Caco-2 (cell line): ENCODE results near the gene NEURL4. TPM values are rescaled to one million over a fixed set of nuclear protein-coding genes. Genes with fewer than 3 reads are reported as not detected.

ENCODE experiments used
- BruUV-seq: library from RNA; stranded (reverse); fragments of 400-500 nt; replicated peaks from 2 replicates; lab custom pipeline; 2021; lab: Mats Ljungman, UMichigan
- CTCF ChIA-PET: fragments of 300-600 bp; sonication (Branson Sonifier 250); formaldehyde crosslinking; loops from one replicate; lab custom pipeline; 2022; ENCODE audit warnings: antibody characterized with exemption; lab: Charles Lee
- POLR2A ChIA-PET: fragments of 300-600 bp; sonication (Branson Sonifier 250); formaldehyde crosslinking; loops from one replicate; lab custom pipeline; 2022; ENCODE audit warnings: antibody characterized with exemption; lab: Charles Lee
- DNase-seq, 2 experiments: peaks; one replicate each; pipeline versions ENCODE4 v3.0.0 to v3.0.0-alpha.2; 2020 to 2022
- H3K27me3 ChIP-seq: replicated peaks from 2 replicates; pipeline ENCODE4 v1.6.0; 2011; ENCODE audit warnings: low read length; ENCODE audit not compliant: control insufficient read depth, insufficient read depth
- H3K36me3 ChIP-seq: 2 replicates; pipeline ENCODE4 v1.5.1; 2011; ENCODE audit warnings: low read length; ENCODE audit not compliant: control insufficient read depth, insufficient read depth
- H3K4me1 ChIP-seq: fragments of 250-450 bp; sonication (Bioruptor Pico); 2 replicates; pipeline ENCODE4 v1.5.1; 2020; ENCODE audit warnings: mild to moderate bottlenecking
- H3K4me3 ChIP-seq: 2 replicates; pipeline ENCODE4 v1.5.1; 2011; ENCODE audit warnings: low read depth, mild to moderate bottlenecking, control low read depth, low read length
- H3K9me3 ChIP-seq: fragments of 250-450 bp; sonication (Bioruptor Pico); 2 replicates; pipeline ENCODE4 v1.5.1; 2020; ENCODE audit warnings: mild to moderate bottlenecking, moderate library complexity
- H3K27ac Mint-ChIP-seq: one replicate; pipeline ENCODE4 v1.8.0; 2022; ENCODE audit warnings: mixed read lengths; ENCODE audit not compliant: unreplicated experiment
- H3K27me3 Mint-ChIP-seq: one replicate; pipeline ENCODE4 v1.8.0; 2022; ENCODE audit warnings: mixed read lengths; ENCODE audit not compliant: insufficient read depth, unreplicated experiment
- H3K36me3 Mint-ChIP-seq: one replicate; pipeline ENCODE4 v1.8.0; 2022; ENCODE audit warnings: mild to moderate bottlenecking, mixed read lengths; ENCODE audit not compliant: insufficient read depth, unreplicated experiment
- H3K4me1 Mint-ChIP-seq: one replicate; pipeline ENCODE4 v1.8.0; 2022; ENCODE audit warnings: low read depth, mixed read lengths; ENCODE audit not compliant: unreplicated experiment
- H3K4me3 Mint-ChIP-seq: one replicate; pipeline ENCODE4 v1.8.0; 2022; ENCODE audit warnings: mild to moderate bottlenecking, moderate library complexity, mixed read lengths; ENCODE audit not compliant: unreplicated experiment
- H3K9me3 Mint-ChIP-seq: one replicate; pipeline ENCODE4 v1.8.0; 2022; ENCODE audit warnings: mixed read lengths; ENCODE audit not compliant: unreplicated experiment
- CTCF ChIP-seq, 2 experiments: fragments of 200-600 bp in 1 of 2; IDR thresholded peaks; 1 replicate in 1 of 2; 2 replicates in 1 of 2; pipeline versions ENCODE4 v1.5.1 to v1.8.0; 2011 to 2022; ENCODE audit warnings: antibody characterized with exemption in 1 of 2, control low read depth in 1 of 2, inconsistent platforms in 1 of 2, low read depth in 1 of 2, low read length in 1 of 2, mild to moderate bottlenecking in 1 of 2, moderate library complexity in 1 of 2; ENCODE audit not compliant: insufficient read depth in 1 of 2, severe bottlenecking in 1 of 2, unreplicated experiment in 1 of 2
- intact Hi-C: fragments of 100-400 bp; cut with micrococcal nuclease; formaldehyde crosslinking; loops from one replicate; pipeline ENCODE4 v1.10.0; 2022; ENCODE audit not compliant: unreplicated experiment
- total RNA-seq: library from RNA; stranded (reverse); gene quantifications from 2 replicates; pipeline ENCODE4 v1.2.3, GENCODE V29; 2022

Gene NEURL4
- total RNA-seq, 1 experiment from 2014 or later, result 31.1 TPM

- intact Hi-C loops, result loop anchor here (5.0 kb wide), 1 partner anchor 173 kb away; the partner anchor contains the start of genes POLR2A and SLC35G6
- Mint-ChIP-seq H3K4me3 (peak overlapping the region; percentile 93), H3K36me3 (peaks cover 68% of the 10 kb centered on the region), H3K9me3 (no peaks in the 10 kb centered on the region), H3K4me1 (peaks cover 10% of the 10 kb centered on the region), H3K27me3 (no peaks in the 10 kb centered on the region), H3K27ac (peak overlapping the region; percentile 93)
- no peaks in the 10 kb centered on the region for H3K9me3 ChIP-seq
- H3K36me3 ChIP-seq, result peaks cover 5% of the 10 kb centered on the region
- ChIA-PET CTCF (no interaction called here), POLR2A (interaction anchor here (0.6 kb wide), 2 partner anchors 40 to 74 kb away, joined by 5 read pairs; no protein-coding TSS in a partner anchor)
- no peaks in the 10 kb centered on the region for H3K27me3 ChIP-seq
- TF ChIP-seq CTCF (IDR thresholded peaks at IDR 0.05; ENCODE audit: insufficient read depth in 1 of 2, low read depth in 1 of 2, low read length in 1 of 2, severe bottlenecking in 1 of 2, unreplicated experiment in 1 of 2), result no peak
- peak; percentile 72 for DNase-seq
- peak overlapping the region; percentile 71 for H3K4me3 ChIP-seq
- peaks cover 2% of the 10 kb centered on the region; the same call in 1 of the 2 replicates for H3K4me1 ChIP-seq
- no TSS peak for BruUV-seq
Observed at GRCh38 chr17:7308625-7309433, 20.3 kb downstream of the NEURL4 start.

GRCh38 chr17:7307686-7308624, 21.2 kb downstream of the NEURL4 start:
- CTCF ChIA-PET, result no interaction called here
- peaks cover 10% of the 10 kb centered on the region for H3K4me1 Mint-ChIP-seq
- BruUV-seq, result TSS peak; percentile 74

More at GRCh38 chr17:7307686-7308624, 21.2 kb downstream of the NEURL4 start:
- Mint-ChIP-seq H3K36me3 (peaks cover 62% of the 10 kb centered on the region), H3K27me3 (no peaks in the 10 kb centered on the region), H3K9me3 (no peaks in the 10 kb centered on the region), H3K27ac (peak overlapping the region; percentile 93), H3K4me3 (peak overlapping the region; percentile 93)
- peak in 1 of 2 experiments; percentile 34 for DNase-seq
- Histone ChIP-seq H3K9me3 (no peaks in the 10 kb centered on the region), H3K27me3 (no peaks in the 10 kb centered on the region), H3K4me3 (peak overlapping the region; percentile 71), H3K36me3 (peaks cover 5% of the 10 kb centered on the region), H3K4me1 (no peaks in the 10 kb centered on the region; the same call in 1 of the 2 replicates)
- POLR2A ChIA-PET, result no interaction called here
- no peak for TF ChIP-seq CTCF (IDR thresholded peaks at IDR 0.05; ENCODE audit: insufficient read depth in 1 of 2, low read depth in 1 of 2, low read length in 1 of 2, severe bottlenecking in 1 of 2, unreplicated experiment in 1 of 2)
- intact Hi-C loops, result loop anchor here (5.0 kb wide), 1 partner anchor 174 kb away; the partner anchor contains the start of genes POLR2A and SLC35G6
